Neural cell (in vitro differentiated cells): ENCODE results near the gene NLRP2B. TPM values are rescaled to one million over a fixed set of nuclear protein-coding genes. Genes with fewer than 3 reads are reported as not detected.

Experiments
- polyA plus RNA-seq: library from polyadenylated mRNA; depleted of rRNA; stranded (reverse); fragments of >200 nt; gene quantifications from 2 replicates; pipeline ENCODE4 v1.2.3, GENCODE V29; 2014

The NLRP2B gene
- polyA plus RNA-seq, 1 donor from 2014 or later: not detected

Other genes starting within 250 kb of the NLRP2B start
- 4.6 and 5.4 TPM in 2 replicates for gene ZXDB, start 88.2 kb downstream of the NLRP2B start, polyA plus RNA-seq
- not detected in 2 replicates for gene ZXDA, start 230.2 kb upstream of the NLRP2B start, polyA plus RNA-seq